GM12892 (cell line): ENCODE data around the gene ZGPAT.

ENCODE experiments used
- DNase-seq: peaks from one replicate; pipeline ENCODE4 v3.0.0; 2011; ENCODE audit not compliant: insufficient read length
- FAIRE-seq: peaks from 2 replicates; lab custom pipeline; 2011; peaks lifted over from hg19 to GRCh38; lab: Jason Lieb, UNC
- POLR2A ChIP-seq: IDR thresholded peaks from 2 replicates; pipeline ENCODE4 v1.6.1; 2011; ENCODE audit warnings: low read depth, low read length, control low read depth
- POLR2AphosphoS5 ChIP-seq: IDR thresholded peaks from 2 replicates; pipeline ENCODE4 v1.6.1; 2011; ENCODE audit warnings: low read depth, low read length, control low read depth
- TAF1 ChIP-seq: IDR thresholded peaks from 2 replicates; pipeline ENCODE4 v1.6.1; 2011; ENCODE audit warnings: low read depth, mild to moderate bottlenecking, control low read depth, low read length, borderline replicate concordance

Gene ZGPAT

GRCh38 chr20:63785691-63786131, 77.9 kb downstream of the ZGPAT start:
- FAIRE-seq = no peak
- TF ChIP-seq TAF1 = no peak
- no peak for TF ChIP-seq POLR2A
- no peak for TF ChIP-seq POLR2AphosphoS5
- no peak for DNase-seq
